ENCODE results near the gene PPP6R3. TPM values are rescaled to one million over a fixed set of nuclear protein-coding genes. Genes with fewer than 3 reads are reported as not detected.
"Not testable (repeated sequence)": the region's sequence is repeated elsewhere in the genome, so short reads cannot be mapped to it uniquely, and the experiment has no call there.

PPP6R3 gene
- polyA plus RNA-seq, 1 experiment: 58.5 TPM

DNA sequence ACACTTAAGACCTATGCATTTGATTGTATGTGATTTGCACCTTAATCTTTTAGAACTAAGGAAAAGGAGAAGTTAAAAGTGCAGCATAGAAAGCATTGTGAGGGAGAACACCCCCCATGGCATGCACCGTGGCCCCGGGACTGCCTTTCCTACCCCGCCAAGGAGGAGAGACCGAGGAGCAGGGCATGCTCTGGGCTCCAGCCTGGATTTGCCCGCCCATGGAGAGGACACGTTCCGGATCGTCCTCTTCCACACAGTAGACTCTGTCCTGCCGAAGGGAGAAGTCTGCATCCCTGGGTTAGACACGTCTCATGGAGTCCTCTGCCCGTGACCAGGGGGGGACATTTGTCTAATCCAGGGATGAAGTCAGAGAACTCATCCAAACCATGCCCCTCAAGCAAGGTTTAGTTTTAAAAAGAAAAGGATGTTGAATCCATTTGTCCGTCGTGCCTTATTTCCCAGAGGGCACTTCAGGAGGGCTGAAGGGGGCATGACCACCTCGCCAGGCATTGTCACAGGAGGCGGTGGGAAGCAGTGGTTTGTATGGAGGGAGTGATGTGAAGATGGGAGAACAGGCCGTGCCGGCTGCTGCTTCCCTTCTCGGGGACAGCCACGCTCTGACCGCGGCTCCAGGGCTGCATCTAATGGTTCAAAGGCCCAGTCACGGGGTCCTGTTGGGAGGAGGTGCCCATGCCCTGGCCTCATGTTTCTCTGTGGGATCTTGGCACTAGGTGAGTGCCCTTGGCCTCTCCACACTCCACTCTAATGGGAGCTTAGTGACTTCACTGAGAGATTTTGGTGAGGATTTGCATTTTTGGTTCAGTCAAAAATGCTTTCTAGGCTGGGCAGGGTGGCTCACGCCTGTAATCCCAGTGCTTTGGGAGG, 157.6 kb downstream of the PPP6R3 start:
- no peak for DNase-seq (ENCODE audit: low read depth, low spot score)
- ChIA-PET POLR2A (no interaction called here), CTCF (no interaction called here)
- TF ChIP-seq, protein P1, sequence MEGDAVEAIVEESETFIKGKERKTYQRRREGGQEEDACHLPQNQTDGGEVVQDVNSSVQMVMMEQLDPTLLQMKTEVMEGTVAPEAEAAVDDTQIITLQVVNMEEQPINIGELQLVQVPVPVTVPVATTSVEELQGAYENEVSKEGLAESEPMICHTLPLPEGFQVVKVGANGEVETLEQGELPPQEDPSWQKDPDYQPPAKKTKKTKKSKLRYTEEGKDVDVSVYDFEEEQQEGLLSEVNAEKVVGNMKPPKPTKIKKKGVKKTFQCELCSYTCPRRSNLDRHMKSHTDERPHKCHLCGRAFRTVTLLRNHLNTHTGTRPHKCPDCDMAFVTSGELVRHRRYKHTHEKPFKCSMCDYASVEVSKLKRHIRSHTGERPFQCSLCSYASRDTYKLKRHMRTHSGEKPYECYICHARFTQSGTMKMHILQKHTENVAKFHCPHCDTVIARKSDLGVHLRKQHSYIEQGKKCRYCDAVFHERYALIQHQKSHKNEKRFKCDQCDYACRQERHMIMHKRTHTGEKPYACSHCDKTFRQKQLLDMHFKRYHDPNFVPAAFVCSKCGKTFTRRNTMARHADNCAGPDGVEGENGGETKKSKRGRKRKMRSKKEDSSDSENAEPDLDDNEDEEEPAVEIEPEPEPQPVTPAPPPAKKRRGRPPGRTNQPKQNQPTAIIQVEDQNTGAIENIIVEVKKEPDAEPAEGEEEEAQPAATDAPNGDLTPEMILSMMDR (IDR thresholded peaks at IDR 0.05; ENCODE audit: low read depth, low read length): no peak
- H3K27ac ChIP-seq (ENCODE audit: low read depth, low read length): no peak overlapping the region
- no peak overlapping the region for H3K4me3 ChIP-seq (ENCODE audit: low read depth, low read length)
- peaks cover 3% of the 10 kb centered on the region; the same call in 1 of the 2 replicates for H3K9me3 ChIP-seq (ENCODE audit: control insufficient read depth, insufficient read depth, low read length)
- H3K27me3 ChIP-seq (ENCODE audit: control insufficient read depth, insufficient read depth, low read length): no peaks in the 10 kb centered on the region

DNA sequence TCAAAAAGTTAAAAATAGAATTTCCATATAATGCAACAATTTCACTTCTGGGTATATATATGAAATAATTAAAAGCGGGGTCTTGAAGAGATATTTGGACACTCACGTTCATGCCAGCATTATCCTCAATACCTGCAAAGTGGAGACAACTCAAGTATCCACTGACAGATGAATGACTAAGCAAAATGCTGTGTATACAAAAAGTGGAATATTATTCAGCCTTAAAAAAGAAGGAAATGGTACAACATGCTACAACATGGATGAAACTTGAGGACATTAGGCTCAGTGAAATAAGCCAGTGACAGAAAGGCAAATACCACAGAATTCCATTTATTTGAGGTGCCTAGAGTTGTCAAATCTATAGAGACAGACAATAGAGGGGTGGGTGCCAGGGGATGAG, 161.3 kb downstream of the PPP6R3 start:
- no peak overlapping the region for H3K27ac ChIP-seq (ENCODE audit: low read depth, low read length)
- DNase-seq (ENCODE audit: low read depth, low spot score): no peak
- peaks cover 3% of the 10 kb centered on the region for H3K27me3 ChIP-seq (ENCODE audit: control insufficient read depth, insufficient read depth, low read length)
- ChIA-PET CTCF (no interaction called here), POLR2A (no interaction called here)
- H3K4me3 ChIP-seq (ENCODE audit: low read depth, low read length): no peak overlapping the region
- no peaks in the 10 kb centered on the region for H3K9me3 ChIP-seq (ENCODE audit: control insufficient read depth, insufficient read depth, low read length)
- TF ChIP-seq, protein P1 (IDR thresholded peaks at IDR 0.05; ENCODE audit: low read depth, low read length): no peak

DNA sequence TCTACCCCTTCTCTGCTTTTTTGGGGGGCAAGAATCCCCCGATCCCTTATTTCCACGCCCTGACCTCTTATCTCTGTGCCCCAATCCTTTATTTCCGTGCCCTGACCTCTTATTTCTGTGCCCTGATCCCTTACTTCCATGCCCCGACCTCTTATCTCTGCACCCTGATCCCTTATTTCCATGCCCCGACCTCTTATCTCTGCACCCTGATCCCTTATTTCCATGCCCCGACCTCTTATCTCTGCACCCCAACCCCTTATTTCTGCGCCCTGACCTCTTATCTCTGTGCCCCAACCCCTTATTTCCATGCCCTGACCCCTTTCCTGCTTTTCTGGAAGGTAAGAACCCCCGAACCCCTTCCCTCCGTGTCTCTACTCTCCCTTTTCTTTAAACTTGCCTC, 163.2 kb downstream of the PPP6R3 start:
- POLR2A ChIA-PET; H3K27me3 ChIP-seq (ENCODE audit: control insufficient read depth, insufficient read depth, low read length); H3K9me3 ChIP-seq (ENCODE audit: control insufficient read depth, insufficient read depth, low read length); DNase-seq (ENCODE audit: low read depth, low spot score); H3K4me3 ChIP-seq (ENCODE audit: low read depth, low read length); CTCF ChIA-PET; H3K27ac ChIP-seq (ENCODE audit: low read depth, low read length): not testable (repeated sequence)

DNA sequence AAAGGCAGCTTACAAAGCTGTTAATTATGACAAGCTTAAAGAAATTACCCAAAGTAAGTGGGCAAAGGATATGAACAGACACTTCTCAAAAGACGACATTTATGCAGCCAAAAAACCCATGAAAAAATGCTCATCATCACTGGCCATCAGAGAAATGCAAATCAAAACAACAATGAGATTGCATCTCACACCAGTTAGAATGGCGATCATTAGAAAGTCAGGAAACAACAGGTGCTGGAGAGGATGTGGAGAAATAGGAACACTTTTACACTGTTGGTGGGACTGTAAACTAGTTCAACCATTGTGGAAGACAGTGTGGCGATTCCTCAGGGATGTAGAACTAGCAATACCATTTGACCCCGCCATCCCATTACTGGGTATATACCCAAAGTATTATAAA, 164.5 kb downstream of the PPP6R3 start:
- H3K27me3 ChIP-seq (ENCODE audit: control insufficient read depth, insufficient read depth, low read length); CTCF ChIA-PET; H3K4me3 ChIP-seq (ENCODE audit: low read depth, low read length); DNase-seq (ENCODE audit: low read depth, low spot score); H3K9me3 ChIP-seq (ENCODE audit: control insufficient read depth, insufficient read depth, low read length); H3K27ac ChIP-seq (ENCODE audit: low read depth, low read length); POLR2A ChIA-PET: not testable (repeated sequence)

DNA sequence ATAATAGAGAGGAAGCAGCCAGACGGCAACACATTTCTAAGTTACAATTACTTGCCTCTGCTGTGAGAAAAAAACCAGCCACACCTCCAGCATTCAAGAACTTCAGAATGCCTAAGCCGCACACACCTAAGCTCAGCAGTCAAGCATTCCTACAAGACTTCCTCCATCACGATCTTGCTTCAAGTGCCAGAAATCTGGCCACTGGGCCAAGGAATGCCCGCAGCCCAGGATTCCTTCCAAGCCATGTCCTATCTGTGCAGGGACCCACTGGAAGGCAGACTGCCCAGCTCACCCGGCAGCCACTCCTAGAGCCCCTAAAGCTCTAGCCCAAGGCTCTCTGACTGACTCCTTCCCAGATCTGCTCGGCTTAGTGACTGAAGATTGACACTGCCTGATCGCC, 165.7 kb downstream of the PPP6R3 start:
- CTCF ChIA-PET; H3K9me3 ChIP-seq (ENCODE audit: control insufficient read depth, insufficient read depth, low read length); POLR2A ChIA-PET; DNase-seq (ENCODE audit: low read depth, low spot score); H3K27me3 ChIP-seq (ENCODE audit: control insufficient read depth, insufficient read depth, low read length); H3K27ac ChIP-seq (ENCODE audit: low read depth, low read length); H3K4me3 ChIP-seq (ENCODE audit: low read depth, low read length): not testable (repeated sequence)

DNA sequence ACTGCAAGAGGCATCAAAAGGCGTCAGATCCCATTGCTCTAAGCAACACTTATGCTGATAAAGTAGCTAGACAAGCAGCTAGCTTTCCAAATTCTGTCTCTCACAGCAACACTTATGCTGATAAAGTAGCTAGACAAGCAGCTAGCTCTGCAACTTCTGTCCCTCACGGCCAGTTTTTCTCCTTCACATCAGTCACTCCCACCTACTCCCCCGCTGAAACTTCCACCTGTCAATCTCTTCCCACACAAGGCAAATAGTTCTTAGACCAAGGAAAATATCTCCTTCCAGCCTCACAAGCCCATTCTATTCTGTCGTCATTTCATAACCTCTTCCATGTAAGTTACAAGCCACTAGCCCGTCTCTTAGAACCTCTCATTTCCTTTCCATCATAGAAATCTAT, 168.3 kb downstream of the PPP6R3 start:
- H3K9me3 ChIP-seq (ENCODE audit: control insufficient read depth, insufficient read depth, low read length); H3K4me3 ChIP-seq (ENCODE audit: low read depth, low read length); H3K27ac ChIP-seq (ENCODE audit: low read depth, low read length); POLR2A ChIA-PET; CTCF ChIA-PET; DNase-seq (ENCODE audit: low read depth, low spot score): not testable (repeated sequence)
- peaks cover 13% of the 10 kb centered on the region for H3K27me3 ChIP-seq (ENCODE audit: control insufficient read depth, insufficient read depth, low read length)

DNA sequence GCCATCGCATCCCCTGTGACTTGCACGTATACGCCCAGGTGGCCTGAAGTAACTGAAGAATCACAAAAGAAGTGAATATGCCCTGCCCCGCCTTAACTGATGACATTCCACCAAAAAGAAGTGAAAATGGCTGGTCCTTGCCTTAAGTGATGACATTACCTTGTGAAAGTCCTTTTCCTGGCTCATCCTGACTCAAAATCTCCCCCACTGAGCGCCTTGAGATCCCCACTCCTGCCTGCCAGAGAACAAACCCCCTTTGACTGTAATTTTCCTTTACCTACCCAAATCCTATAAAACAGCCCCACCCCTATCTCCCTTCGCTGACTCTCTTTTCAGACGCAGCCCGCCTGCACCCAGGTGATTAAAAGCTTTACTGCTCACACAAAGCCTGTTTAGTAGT, 171.8 kb downstream of the PPP6R3 start:
- CTCF ChIA-PET: interaction anchor here (0.6 kb wide), 1 partner anchor 270 kb away, joined by 3 read pairs; no protein-coding TSS in a partner anchor
- DNase-seq (ENCODE audit: low read depth, low spot score); H3K27ac ChIP-seq (ENCODE audit: low read depth, low read length); H3K4me3 ChIP-seq (ENCODE audit: low read depth, low read length); H3K9me3 ChIP-seq (ENCODE audit: control insufficient read depth, insufficient read depth, low read length); POLR2A ChIA-PET: not testable (repeated sequence)
- peaks cover 14% of the 10 kb centered on the region for H3K27me3 ChIP-seq (ENCODE audit: control insufficient read depth, insufficient read depth, low read length)

All from AG04450 (cell line).